Hematopoietic multipotent progenitor cell treated with erythropoietin and hydrocortisone succinate and interleukin-3 and kit ligand, for 4 days (in vitro differentiated cells): Measurements from ENCODE around the gene ELF2.
A peak's percentile ranks its signal among the peaks of the same experiment; 100 is the strongest.
"Not testable (repeated sequence)": the region's sequence is repeated elsewhere in the genome, so short reads cannot be mapped to it uniquely, and the experiment has no call there.

Source experiments
- DNase-seq: peaks from one replicate; pipeline ENCODE4 v3.0.0-alpha.2; 2015

The ELF2 gene

DNA sequence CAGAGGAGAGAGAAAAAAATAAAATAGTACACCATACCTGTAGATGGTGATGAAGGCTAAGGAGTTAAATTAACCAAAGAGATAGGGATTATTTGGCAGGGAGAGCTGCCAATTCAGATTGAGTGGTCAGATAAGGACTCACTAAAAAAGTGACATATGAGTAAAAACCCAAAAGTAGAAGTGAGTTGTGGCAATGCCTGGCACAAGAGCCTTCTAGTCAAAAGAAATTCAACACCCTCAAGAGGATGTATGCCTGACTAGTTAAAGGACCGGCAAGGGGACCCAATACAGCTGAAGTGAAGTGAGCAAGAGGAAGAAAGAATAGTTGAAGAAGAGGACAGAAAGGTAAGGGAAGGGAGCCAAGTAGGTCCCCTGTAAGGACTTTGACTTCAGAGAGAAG, 34.9 kb downstream of the ELF2 start:
- peak; percentile 55 for DNase-seq

DNA sequence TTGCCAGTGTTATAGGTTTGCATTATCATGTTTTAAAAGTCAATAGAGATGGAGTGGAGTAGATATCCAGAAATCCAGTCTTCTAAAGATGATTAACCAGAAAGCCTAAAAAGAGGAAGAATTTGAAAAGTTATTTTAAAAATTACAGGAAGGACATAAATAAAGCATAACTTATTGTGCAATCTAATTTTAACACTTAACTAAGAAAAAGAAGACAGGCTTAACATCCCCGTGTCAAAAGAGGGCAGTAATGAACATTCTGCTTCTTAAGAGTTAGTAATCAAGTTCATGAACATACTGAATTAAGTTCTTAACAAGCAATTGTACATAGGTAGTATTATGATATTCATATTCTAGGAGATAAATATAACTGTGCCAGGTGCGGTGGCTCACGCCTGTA, 39.3 kb downstream of the ELF2 start:
- peak; percentile 43 for DNase-seq

DNA sequence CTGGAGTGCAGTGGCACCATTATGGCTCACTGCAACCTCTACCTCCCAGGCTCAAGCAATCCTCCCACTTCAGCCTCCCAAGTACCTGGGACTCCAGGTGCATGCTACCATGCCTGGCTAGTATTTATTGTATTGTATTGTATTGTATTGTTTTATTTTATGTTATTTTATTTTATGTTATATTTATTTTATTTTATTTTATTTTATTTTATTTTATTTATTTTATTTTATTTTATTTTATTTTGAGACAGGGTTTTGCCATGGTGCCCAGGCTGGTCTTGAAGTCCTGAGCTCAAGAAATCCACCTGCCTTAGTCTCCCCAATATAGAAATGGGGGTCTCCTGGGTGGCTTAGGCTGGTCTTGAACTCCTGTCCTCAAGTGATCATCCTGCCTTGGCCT, 42.6 kb downstream of the ELF2 start:
- DNase-seq = no peak

DNA sequence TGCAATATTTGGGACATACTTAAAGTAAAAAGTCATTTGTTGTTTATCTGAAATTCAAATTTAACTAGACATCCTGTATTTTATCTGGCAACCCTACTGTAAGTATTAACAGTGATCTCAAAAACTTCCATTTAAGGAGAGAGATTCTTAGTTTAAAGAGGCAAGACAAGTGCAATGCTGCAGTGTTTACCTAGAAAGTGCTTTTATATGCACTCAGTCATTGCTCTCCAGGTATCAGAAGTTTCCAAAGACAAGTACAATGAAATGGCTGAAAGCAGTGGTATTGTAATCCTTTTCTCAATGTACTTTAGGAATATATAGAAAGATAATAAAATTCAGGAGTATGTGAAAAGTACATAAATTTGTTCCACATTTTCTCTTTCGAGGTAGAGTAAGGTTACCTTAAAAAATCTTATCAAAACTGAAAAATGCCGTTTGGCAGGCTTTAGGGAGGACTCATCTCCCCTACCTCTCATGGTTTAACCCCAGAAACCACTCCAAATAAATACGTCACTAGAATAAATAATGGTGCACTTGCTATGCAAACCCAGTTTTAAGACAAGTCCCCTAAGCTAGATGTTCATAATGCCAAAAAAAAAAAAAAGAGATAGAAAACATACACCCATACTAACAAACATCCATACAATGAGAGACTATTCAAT, 45.7 kb downstream of the ELF2 start:
- DNase-seq = no peak

DNA sequence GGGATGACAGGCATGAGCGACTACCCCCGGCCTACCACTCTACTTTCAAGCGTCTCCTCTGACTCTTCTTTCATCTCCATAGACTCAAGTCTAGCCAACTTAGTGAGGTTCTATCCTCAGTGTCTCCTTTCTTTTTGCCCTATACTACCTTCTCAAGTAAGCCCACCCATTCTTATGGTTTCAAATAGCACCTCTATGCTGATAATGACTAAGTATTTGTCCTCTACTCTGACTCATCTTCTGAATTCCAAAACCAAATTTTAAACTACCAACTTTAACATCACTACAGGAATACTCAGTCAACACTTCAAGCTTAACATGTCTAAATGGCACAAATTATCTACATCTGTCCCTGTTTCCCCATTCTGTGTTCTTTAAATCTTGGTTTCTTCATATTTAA, 47.8 kb downstream of the ELF2 start:
- no peak for DNase-seq

DNA sequence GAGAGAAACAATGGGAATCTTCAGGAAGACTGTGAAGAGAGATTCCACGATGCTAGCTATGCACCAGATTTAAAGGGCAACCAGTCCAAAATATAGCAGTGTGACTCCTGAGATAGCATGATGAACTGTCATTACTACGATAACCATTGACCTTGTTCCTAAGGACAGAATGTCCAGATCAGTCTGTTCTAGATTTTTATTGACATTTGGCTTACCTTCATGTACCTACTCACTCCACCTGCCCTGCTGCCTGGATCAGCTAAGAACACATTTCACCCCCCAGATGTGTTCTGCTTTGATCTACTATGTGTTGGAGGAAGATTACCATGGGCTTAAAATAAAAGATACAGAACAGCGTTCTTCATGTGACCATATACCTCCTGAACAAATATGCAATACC, 50.1 kb downstream of the ELF2 start:
- no peak for DNase-seq

DNA sequence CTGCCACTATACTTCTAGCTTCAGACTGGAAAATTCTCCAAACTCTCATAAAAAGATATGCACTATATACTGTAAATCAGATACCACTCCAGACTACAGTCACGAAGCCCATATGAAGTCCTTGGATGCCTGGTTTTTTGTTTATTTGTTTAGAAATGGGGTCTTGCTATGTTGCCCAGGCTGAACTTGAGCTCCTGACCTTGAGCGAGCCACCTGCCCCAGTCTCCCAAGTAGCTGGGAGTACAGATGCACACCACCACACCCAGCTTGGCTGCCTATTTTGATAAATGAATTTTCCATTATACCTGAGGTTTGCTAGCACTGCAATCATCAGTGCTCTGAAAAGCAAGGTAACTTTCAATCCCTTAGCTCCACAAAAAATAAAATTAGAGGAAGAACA, 53.1 kb downstream of the ELF2 start:
- no peak for DNase-seq

DNA sequence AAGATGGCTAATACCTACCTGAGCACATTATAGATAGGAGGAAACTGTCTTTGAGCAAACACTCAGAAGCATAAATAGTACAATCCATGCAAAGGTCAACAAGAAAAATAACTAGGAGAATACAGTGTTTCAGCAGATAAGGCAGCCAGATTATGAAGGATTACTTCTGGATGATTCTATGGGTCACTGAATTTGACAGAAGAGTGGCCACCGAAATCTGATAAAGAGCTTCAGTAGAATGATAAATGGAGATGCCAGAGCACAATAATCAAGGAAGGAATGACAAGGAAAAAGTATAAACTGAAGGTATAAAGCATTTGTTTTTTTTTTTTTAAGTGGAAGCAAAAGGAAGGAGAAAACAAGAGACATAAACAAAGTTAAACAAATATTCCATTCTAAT, 58.7 kb downstream of the ELF2 start:
- DNase-seq = no peak

DNA sequence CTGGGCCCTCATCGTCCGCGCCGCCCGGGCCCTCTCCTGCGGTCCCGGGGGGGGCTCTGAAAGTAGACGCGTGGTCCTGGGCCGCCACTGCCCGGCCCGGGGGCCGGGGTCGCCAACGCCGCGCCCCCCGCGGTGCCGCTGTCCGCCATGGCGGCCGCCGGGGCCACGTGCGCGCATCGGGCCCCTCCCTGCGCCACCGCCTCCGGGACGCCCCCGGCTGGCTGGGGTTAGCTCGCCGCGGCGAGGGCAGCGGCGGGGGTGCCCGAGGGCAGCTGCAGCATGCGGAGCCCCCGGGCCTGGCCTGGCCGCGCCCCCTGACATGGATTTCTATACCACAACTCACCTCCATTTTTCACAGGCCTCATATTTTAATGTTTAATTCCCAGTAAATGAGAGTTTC, 61.8 kb downstream of the ELF2 start:
- no peak for DNase-seq

DNA sequence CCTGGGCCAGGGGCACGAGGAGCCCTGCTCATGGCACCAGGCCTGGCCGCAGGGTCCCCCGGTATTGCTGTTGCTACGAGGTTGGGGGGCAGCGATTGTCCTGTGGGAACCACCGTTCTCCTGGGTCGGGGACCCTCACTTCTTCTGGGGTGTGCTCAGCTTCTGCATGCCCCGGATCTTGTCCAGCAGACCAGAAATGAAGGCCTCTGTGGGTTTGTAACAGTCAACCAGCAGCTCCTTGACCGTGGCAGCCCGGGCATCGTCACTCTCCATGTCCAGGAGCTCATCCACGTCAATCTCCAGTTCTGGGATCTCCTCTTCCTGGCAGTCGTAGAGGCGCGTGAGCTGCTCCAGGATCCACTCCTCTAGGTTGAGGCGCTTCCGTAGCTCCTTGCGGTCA, 62.2 kb downstream of the ELF2 start:
- DNase-seq = not testable (repeated sequence)

DNA sequence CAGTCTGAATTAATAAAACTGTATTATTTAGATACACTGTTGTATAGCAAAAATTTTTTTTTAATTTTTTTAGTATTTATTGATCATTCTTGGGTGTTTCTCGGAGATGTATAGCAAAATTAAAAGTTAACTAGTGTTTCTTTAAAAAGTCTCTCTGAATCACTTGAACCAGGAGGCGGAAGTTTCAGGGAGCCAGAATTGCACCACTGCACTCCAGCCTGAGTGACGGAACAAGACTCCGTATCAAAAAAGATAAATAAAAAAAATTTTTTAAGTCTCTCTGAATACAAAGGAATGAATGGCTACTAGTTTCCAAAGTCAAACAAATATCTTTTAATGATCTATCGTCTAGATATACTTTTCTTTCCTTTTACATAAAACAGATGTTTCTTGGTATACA, 64.4 kb downstream of the ELF2 start:
- DNase-seq = no peak

DNA sequence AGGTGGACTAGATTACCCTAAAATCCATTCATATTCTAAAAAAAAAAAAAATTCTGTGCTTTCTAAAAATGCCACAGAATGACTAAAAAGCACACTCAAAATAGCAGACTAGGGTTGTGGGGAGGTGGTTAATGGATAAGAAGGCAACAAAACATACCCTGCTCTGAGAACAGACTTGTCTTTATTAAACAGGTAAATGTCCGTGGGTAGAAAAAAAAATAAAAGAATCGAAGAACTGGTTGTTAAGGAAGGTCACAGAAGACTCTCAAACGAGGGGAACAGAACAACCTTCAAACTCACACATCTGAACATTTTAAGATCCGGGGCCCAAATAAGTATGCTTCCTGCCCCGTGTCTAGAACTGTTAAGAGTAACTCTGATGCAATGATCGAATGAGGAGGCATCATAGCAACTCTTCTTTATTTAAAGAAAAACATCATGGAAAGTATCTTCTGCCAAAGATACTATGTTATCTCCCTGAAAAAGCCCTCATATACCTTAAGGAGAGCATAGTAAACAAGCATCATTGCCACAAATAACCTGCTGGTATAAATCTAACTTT, 68.4 kb downstream of the ELF2 start:
- DNase-seq = no peak

DNA sequence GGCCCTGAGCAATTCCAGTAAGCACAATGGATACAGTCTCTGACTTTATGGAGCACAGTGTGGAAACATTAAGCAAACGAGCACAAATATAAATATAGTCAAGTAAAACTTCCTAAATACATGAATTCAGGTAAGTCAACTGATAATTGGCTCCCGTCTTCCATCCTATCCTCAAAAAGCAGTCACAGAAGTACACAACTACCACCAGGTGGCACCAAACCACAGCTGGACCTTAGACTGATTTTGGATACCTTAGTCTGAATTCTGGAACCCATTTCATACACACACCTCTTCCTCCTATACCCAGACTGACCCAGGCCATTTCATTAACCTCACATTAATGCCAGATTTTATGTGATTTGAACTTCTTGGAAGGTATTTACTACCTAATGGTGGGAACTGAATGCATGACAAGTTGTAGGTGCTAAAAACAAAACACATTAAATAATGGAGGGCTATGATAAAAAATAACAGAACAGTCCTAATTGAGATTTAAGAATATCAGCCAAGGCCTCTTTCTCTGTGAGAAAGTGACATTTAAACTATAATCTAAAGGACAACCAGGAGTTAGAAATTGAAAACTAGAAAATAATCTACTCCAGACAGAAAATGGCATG, 77.5 kb downstream of the ELF2 start:
- DNase-seq = peak; percentile 92

DNA sequence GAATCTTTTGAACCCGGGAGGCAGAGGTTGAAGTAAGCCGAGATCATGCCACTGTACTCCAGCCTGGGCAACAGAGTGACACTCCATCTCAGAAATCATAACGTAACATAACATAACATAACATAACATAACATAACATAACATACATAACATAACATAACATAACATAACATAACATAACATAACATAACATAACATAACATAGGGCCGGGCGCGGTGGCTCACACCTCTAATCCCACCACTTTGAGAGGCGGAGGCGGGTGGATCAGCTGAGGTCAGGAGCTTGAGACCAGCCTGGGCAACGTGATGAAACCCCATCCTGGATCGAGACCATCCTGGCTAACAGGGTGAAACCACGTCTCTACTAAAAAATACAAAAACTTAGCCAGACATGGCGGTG, 84.7 kb downstream of the ELF2 start:
- no peak for DNase-seq

DNA sequence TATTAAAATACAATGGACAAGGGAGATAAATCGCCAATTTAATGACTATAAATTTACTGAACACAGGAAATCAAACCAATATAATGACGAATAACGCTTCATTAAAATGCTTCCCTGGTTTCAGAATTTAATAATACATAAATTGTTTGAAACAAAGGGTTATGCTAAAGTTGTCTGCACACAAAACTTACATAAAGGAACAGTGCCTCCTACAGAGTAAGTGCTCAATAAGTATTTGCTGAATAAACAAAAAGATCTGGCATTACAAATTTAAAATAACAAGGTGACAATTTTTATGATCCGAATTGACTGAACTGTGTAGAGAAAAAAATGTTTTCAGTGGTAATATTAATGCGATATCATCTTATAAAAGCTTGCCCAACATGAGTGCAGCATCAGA, 91.9 kb downstream of the ELF2 start:
- peak; percentile 61 for DNase-seq

DNA sequence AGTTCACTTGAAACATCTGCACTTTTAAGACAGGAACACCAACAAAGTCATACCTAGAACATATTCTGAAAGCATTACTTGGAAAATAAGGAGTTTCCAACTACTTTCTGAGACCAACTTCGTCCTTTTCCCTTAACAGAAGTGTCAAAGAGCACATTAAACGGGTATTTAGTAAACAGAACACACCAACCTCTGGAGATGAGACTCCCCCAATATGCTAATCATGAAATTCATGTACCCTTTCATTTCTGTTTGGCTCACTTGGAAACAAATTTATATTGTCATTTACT, 92.3 kb downstream of the ELF2 start:
- no peak for DNase-seq

DNA sequence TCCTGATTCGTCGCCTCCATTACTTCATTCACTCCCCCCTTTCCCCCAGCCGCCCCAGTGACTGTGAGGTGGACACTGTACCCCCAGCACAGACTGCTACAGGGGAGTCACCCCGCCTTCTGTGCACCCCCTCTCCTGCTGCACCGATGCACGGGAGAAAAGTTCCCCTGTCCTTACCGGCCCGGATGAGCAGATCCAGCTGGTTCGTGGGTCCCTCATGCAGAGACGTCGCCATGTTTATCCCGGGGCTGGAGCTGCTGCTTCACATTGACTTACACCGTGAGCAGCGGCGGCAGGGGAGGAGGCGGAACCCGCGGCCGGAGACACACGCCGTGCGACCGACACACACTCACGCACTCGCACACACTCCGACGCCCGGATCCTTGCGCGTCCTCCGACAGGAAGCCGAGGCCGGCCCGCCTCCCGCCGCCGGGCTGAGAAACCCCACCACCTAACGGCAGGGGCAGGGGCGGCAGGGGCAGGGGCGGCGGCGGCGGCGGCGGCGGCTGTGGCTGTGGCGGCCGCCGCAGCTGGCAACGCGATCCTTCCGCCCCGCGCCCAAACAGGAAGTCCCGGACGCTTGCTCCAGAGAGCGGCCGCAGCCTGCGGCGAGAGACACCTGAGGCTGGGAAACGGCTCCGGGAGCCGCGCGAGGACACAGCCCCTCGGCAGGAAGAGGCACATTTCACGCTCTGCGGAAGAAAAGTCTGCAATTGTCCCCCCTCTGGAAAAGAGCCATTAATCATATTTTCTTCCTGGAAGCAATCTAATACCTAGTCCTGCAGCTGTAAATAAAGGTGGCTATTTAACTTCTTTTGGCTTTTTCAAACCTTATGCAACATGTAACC, 92.8 kb downstream of the ELF2 start:
- DNase-seq = peak; percentile 97

DNA sequence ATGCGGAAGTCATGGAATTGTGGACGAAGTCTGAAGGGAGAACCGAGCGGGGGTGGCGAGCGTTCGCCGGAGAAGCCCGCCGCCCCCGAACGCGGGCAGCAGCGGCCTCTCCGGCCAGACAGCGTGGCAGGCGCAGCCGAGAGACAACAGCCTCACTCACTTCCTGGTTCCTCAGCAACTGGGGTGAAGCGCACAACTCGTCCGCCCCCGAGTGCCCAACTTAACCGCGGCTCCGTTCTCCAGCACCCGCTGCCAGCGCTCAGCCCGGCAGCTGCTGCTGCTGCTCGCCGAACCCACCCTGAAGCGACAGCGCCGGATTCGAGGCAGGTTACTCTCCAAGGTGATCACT, 93.4 kb downstream of the ELF2 start:
- peak; percentile 82 for DNase-seq

DNA sequence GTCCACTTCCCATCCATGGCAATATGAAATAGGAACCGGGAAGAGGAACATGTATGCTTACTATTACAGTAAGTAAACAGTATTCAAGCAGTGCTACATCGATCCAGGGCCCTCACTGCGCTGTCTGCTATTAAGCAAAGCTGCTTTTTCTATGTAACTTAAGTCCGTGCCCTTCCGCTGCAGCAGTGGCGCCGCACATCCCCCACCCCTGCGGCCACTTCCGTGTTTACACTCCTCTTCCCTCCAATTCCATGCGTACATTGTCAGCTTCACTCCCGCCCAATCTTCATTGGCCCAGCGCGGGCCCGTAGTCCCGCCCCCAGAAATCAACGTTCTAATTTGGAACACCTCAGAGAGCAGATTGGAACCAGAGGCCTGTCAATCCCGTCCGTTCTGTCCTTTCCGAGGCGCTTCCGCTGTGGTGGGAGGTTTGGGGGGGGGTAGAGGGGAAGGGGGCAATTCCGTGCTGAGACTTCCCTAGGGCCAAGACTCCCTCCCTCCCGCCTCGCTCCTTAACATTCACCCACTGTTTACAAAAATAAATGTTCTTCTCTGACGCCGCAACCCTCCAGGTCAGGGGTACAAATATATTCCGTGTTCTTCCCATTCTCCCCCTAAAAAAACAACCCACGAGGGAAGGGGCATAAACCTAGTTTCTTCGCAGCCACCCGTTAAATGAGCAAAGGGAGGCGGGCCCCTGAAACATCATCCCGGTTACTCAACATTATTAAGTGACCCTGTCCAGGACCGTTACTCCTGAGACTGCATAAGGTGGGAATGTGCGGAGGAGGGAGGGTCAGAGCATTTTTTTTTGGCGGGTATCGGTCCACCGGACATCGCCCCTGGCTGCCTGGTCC, 94.0 kb downstream of the ELF2 start:
- peak; percentile 99 for DNase-seq

DNA sequence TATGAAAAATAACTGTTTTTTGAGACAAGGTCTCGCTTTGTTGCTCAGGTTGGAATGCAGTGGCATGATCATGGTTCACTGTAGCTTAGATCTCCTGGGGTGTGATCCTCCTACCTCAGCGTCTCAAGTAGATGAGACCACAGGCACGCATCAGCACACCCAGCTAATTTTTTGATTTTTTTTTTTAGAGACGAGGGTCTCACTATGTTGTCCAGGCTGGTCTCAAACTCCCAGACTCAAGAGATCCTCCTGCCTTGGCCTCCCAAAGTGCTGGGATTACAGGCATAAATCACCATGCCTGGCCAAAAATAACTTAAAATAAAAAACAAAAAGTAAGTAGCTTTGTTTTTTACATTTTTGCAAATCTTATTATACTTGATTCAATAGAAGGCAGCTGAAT, 98.1 kb downstream of the ELF2 start:
- no peak for DNase-seq

DNA sequence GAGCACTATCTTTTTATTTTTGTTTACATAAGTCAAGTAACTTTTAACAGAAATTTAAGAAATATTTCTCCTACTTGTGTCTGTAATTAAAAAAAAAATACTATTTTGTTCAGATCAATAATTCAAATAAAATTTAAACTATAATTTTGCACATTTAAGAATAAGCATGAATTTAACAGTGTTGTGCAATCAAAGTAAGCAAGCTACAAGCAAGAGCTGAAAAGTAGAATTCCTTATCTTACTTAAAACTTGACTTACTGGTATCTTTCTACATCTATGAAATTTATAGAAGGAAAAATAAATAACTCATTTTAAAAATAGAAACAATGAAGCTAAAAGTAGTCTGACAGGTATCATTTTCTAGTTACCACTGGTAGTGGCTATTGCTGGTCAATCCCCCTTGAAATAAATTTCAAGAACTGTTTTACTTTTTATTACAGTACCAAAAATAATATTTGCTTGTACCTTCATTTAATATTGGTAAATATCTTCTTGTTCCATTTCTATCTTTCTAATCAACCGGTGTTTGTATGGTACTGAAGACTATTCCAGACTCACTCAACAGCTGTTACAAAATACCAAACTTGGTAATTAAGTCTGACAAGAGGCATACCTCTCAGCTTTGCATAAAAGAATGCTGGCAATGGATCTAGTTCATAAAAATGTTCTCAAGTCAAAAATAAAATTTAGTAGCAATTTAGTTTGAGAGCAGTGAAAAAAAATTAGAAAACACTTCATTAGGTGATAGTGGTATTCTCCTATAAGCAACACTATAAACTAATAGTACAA, 99.3 kb downstream of the ELF2 start:
- DNase-seq = no peak

DNA sequence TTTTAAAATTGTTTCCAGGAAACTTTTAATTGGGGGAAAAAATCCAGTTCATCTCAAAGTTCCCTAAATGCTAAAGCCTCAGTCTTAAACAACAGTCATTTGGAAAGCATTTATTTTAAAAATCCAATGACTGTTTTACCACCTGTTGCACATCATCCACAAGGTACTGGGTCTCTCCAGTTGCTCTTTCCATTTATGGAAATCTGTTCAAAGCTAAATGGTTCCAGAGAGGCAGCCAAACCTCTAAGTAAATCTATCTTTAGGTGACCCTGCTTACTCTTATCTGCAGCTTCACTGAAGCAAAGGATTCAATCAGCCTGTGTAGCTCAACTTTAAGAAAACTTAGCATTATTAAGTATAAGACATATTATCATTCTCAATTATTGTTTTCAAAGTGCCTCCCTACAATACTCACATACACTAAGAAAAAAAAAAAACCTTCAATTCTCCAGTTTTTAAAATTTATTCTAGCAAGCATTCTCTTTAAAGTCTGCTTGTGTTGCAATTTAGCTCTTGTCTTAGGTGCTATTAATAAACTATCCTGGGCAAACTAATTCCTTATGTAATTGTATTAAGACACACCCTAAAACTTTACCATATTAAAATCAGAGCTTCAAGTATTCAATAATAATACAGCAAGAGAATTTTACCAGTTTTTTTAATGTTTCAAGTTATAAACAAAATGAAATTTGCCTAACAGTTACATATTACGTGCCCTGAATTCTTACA, 100.8 kb downstream of the ELF2 start:
- DNase-seq = no peak
